ENCODE data around the gene RAI1. TPM values are rescaled to one million over a fixed set of nuclear protein-coding genes. Genes with fewer than 3 reads are reported as not detected.

Gene RAI1
- total and polyA plus RNA-seq, 2 of the 13 experiments (the other 11 are each of a cell fraction or from before 2014, with no cell fraction given) = 3.4 to 5.2 TPM

- TF ChIP-seq CEBPB (IDR thresholded peaks at IDR 0.05; ENCODE audit: borderline replicate concordance, low read depth, low read length) (peak; percentile 26; the same call in 1 of the 2 replicates), TBX3 (IDR thresholded peaks at IDR 0.05; ENCODE audit: borderline replicate concordance) (no peak), ELF1 (CRISPR knock-in tag; IDR thresholded peaks at IDR 0.05) (no peak), MXI1 (IDR thresholded peaks at IDR 0.05; ENCODE audit: borderline replicate concordance, low read depth, low read length) (peak; percentile 22; the same call in 1 of the 3 replicates), EED (CRISPR knock-in tag; IDR thresholded peaks at IDR 0.05) (0 out of 2 replicates have a peak, but pooled peaks have one; percentile 37), FOXA3 (CRISPR knock-in tag; IDR thresholded peaks at IDR 0.05) (peak; percentile 52; the same call in 1 of the 2 replicates), PHF21A (CRISPR knock-in tag; IDR thresholded peaks at IDR 0.05) (no peak), ZSCAN12 (CRISPR knock-in tag; IDR thresholded peaks at IDR 0.05) (no peak), HDAC1 (CRISPR knock-in tag; IDR thresholded peaks at IDR 0.05) (no peak), NFKBIZ (CRISPR knock-in tag; IDR thresholded peaks at IDR 0.05) (no peak), NR1H2 (CRISPR knock-in tag; IDR thresholded peaks at IDR 0.05; ENCODE audit: borderline replicate concordance, low read depth) (no peak), ZNF768 (CRISPR knock-in tag; IDR thresholded peaks at IDR 0.05) (peak; percentile 20; the same call in 1 of the 2 replicates), ZNF766 (CRISPR knock-in tag; IDR thresholded peaks at IDR 0.05; ENCODE audit: borderline replicate concordance) (no peak), HNRNPL (IDR thresholded peaks at IDR 0.05; ENCODE audit: low read depth, low read length) (0 out of 2 replicates have a peak, but pooled peaks have one; percentile 39), ZNF234 (CRISPR knock-in tag; conservative IDR thresholded peaks at IDR 0.05) (no peak), BATF2 (CRISPR knock-in tag; IDR thresholded peaks at IDR 0.05) (no peak), ZNF235 (CRISPR knock-in tag; IDR thresholded peaks at IDR 0.05; ENCODE audit: borderline replicate concordance) (no peak)
- TF ChIP-seq, protein P1, sequence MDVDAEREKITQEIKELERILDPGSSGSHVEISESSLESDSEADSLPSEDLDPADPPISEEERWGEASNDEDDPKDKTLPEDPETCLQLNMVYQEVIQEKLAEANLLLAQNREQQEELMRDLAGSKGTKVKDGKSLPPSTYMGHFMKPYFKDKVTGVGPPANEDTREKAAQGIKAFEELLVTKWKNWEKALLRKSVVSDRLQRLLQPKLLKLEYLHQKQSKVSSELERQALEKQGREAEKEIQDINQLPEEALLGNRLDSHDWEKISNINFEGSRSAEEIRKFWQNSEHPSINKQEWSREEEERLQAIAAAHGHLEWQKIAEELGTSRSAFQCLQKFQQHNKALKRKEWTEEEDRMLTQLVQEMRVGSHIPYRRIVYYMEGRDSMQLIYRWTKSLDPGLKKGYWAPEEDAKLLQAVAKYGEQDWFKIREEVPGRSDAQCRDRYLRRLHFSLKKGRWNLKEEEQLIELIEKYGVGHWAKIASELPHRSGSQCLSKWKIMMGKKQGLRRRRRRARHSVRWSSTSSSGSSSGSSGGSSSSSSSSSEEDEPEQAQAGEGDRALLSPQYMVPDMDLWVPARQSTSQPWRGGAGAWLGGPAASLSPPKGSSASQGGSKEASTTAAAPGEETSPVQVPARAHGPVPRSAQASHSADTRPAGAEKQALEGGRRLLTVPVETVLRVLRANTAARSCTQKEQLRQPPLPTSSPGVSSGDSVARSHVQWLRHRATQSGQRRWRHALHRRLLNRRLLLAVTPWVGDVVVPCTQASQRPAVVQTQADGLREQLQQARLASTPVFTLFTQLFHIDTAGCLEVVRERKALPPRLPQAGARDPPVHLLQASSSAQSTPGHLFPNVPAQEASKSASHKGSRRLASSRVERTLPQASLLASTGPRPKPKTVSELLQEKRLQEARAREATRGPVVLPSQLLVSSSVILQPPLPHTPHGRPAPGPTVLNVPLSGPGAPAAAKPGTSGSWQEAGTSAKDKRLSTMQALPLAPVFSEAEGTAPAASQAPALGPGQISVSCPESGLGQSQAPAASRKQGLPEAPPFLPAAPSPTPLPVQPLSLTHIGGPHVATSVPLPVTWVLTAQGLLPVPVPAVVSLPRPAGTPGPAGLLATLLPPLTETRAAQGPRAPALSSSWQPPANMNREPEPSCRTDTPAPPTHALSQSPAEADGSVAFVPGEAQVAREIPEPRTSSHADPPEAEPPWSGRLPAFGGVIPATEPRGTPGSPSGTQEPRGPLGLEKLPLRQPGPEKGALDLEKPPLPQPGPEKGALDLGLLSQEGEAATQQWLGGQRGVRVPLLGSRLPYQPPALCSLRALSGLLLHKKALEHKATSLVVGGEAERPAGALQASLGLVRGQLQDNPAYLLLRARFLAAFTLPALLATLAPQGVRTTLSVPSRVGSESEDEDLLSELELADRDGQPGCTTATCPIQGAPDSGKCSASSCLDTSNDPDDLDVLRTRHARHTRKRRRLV (CRISPR knock-in tag; IDR thresholded peaks at IDR 0.05) = no peak
- TF ChIP-seq, protein P2, sequence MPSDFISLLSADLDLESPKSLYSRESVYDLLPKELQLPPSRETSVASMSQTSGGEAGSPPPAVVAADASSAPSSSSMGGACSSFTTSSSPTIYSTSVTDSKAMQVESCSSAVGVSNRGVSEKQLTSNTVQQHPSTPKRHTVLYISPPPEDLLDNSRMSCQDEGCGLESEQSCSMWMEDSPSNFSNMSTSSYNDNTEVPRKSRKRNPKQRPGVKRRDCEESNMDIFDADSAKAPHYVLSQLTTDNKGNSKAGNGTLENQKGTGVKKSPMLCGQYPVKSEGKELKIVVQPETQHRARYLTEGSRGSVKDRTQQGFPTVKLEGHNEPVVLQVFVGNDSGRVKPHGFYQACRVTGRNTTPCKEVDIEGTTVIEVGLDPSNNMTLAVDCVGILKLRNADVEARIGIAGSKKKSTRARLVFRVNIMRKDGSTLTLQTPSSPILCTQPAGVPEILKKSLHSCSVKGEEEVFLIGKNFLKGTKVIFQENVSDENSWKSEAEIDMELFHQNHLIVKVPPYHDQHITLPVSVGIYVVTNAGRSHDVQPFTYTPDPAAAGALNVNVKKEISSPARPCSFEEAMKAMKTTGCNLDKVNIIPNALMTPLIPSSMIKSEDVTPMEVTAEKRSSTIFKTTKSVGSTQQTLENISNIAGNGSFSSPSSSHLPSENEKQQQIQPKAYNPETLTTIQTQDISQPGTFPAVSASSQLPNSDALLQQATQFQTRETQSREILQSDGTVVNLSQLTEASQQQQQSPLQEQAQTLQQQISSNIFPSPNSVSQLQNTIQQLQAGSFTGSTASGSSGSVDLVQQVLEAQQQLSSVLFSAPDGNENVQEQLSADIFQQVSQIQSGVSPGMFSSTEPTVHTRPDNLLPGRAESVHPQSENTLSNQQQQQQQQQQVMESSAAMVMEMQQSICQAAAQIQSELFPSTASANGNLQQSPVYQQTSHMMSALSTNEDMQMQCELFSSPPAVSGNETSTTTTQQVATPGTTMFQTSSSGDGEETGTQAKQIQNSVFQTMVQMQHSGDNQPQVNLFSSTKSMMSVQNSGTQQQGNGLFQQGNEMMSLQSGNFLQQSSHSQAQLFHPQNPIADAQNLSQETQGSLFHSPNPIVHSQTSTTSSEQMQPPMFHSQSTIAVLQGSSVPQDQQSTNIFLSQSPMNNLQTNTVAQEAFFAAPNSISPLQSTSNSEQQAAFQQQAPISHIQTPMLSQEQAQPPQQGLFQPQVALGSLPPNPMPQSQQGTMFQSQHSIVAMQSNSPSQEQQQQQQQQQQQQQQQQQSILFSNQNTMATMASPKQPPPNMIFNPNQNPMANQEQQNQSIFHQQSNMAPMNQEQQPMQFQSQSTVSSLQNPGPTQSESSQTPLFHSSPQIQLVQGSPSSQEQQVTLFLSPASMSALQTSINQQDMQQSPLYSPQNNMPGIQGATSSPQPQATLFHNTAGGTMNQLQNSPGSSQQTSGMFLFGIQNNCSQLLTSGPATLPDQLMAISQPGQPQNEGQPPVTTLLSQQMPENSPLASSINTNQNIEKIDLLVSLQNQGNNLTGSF (CRISPR knock-in tag; IDR thresholded peaks at IDR 0.05) = no peak
Observed at GRCh38 chr17:17856386-17856785, 175.1 kb downstream of the RAI1 start (continued).

Data from HepG2 (cell line).